GM12875 (cell line): ENCODE results near the gene TPMT.
"Not testable (repeated sequence)": the region's sequence is repeated elsewhere in the genome, so short reads cannot be mapped to it uniquely, and the experiment has no call there.

Experiments used
- H3K4me3 ChIP-seq: one replicate; pipeline ENCODE4 v1.5.1; 2011; ENCODE audit warnings: low read depth, low read length, control low read depth
- TF ChIP-seq, protein P1 (sequence below): IDR thresholded peaks from 2 replicates; pipeline ENCODE4 v1.5.1; 2011; ENCODE audit warnings: low read depth, mild to moderate bottlenecking, control low read depth, inconsistent platforms, low read length, moderate library complexity, borderline replicate concordance; ENCODE audit not compliant: insufficient read depth

TPMT gene

GRCh38 chr6:18155864-18156421, 1.1 kb upstream of the TPMT start:
- peak overlapping the region; percentile 76 for H3K4me3 ChIP-seq
- TF ChIP-seq, protein P1, sequence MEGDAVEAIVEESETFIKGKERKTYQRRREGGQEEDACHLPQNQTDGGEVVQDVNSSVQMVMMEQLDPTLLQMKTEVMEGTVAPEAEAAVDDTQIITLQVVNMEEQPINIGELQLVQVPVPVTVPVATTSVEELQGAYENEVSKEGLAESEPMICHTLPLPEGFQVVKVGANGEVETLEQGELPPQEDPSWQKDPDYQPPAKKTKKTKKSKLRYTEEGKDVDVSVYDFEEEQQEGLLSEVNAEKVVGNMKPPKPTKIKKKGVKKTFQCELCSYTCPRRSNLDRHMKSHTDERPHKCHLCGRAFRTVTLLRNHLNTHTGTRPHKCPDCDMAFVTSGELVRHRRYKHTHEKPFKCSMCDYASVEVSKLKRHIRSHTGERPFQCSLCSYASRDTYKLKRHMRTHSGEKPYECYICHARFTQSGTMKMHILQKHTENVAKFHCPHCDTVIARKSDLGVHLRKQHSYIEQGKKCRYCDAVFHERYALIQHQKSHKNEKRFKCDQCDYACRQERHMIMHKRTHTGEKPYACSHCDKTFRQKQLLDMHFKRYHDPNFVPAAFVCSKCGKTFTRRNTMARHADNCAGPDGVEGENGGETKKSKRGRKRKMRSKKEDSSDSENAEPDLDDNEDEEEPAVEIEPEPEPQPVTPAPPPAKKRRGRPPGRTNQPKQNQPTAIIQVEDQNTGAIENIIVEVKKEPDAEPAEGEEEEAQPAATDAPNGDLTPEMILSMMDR: peak; percentile 17; the same call in 1 of the 2 replicates

GRCh38 chr6:18155150-18155863, 430 bp upstream of the TPMT start, which contains the start of gene KDM1B:
Gene KDM1B, plus strand, starts transcription at chr6:18155422. Its CDS starts 4,474 bp downstream, at chr6:18159896.
- TF ChIP-seq, protein P1: no peak
- peak within 1 kb of the TSS; percentile 76 for H3K4me3 ChIP-seq

- no peak overlapping the region for H3K4me3 ChIP-seq
- TF ChIP-seq, protein P1: no peak
These were observed 1.6 kb downstream of the TPMT start for GRCh38 chr6:18153311-18153703.

DNA sequence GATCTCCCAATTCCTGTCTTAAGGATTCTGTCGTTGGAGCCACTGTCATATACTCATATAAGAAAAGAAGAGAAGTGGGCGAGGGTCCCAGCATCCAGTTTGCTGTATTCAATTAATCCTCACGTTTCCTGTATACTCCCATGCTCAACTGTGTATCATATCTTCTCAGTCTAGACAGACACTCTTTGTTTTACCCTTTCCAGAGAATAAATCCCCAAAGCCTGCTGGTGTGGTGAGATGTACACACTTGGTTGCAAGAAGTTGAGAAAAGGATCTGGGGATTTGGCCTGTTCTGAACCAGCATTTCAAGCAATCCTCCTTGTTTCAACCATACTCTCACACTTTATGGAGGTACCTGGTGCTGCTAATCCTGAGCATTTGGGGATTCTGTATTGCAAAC, 3.1 kb downstream of the TPMT start:
- TF ChIP-seq, protein P1: no peak

DNA sequence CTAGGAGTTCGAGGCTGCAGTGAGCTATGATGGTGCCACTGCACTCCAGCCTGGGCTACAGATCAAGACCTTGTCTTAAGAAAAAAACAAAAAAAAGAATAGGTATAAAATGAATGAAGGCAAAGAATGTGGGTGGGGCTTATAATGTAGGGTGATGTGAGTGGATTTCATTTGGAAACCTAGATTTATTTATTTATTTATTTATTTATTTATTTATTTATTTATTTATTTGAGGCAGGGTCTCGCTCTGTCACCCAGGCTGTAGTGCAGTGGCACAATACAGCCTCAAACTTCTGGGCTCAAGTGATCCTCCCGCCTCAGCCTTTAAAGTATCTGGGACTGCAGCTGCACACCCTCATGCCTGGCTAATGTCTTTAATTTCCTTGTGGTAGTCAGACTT, 3.5 kb downstream of the TPMT start:
- H3K4me3 ChIP-seq: not testable (repeated sequence)

More for the DNA sequence above, 3.1 kb downstream of the TPMT start:
- no peak overlapping the region for H3K4me3 ChIP-seq

GRCh38 chr6:18148304-18149025, 6.4 kb downstream of the TPMT start:
- no peak overlapping the region for H3K4me3 ChIP-seq
- TF ChIP-seq, protein P1: no peak

- TF ChIP-seq, protein P1: no peak
- no peak overlapping the region for H3K4me3 ChIP-seq
These were observed 7.3 kb downstream of the TPMT start for GRCh38 chr6:18147616-18148015.
